Uterus (tissue), 2 donors: ENCODE measurements around the gene DCUN1D2.
"Not testable (repeated sequence)": the region's sequence is repeated elsewhere in the genome, so short reads cannot be mapped to it uniquely, and the experiment has no call there.

Source experiments
- CTCF ChIP-seq, 4 experiments: fragments of 200-600 bp in 2 of 4; fragments of 450-650 bp in 2 of 4; sonication (generic) in 2 of 4; IDR thresholded peaks; one replicate each; pipeline ENCODE4 v1.5.1; 2016 to 2019; ENCODE audit warnings: antibody characterized with exemption in 4 of 4, mild to moderate bottlenecking in 2 of 4, moderate library complexity in 1 of 4
- POLR2A ChIP-seq, 2 donors: fragments of 450-650 bp; IDR thresholded peaks; one replicate each; pipeline ENCODE4 v1.6.1; 2016; ENCODE audit warnings: antibody characterized with exemption in 2 of 2, mild to moderate bottlenecking in 1 of 2, moderate library complexity in 1 of 2

GRCh38 chr13:113450861-113451620, 39.5 kb downstream of the DCUN1D2 start:
- not testable (repeated sequence) for TF ChIP-seq CTCF, POLR2A (IDR thresholded peaks at IDR 0.05)
